Measurements from ENCODE around the gene RPS6KA2.
"Not testable (repeated sequence)": the region's sequence is repeated elsewhere in the genome, so short reads cannot be mapped to it uniquely, and the experiment has no call there.

- TF ChIP-seq CTCF (IDR thresholded peaks at IDR 0.05) = peak in 1 of 3 experiments; percentile 46
- not testable (repeated sequence) for TF ChIP-seq POLR2A (IDR thresholded peaks at IDR 0.05)
These were observed 243.2 kb downstream of the RPS6KA2 start for GRCh38 chr6:166383802-166384363.

Data from testis (tissue), 2 donors.